DND-41 (cell line): ENCODE results near the gene TLN1.

ENCODE experiments used
- CTCF ChIP-seq: IDR thresholded peaks from 2 replicates; pipeline ENCODE4 v1.5.1; 2012; ENCODE audit warnings: borderline replicate concordance, low read length, moderate library complexity, mild to moderate bottlenecking; ENCODE audit not compliant: poor library complexity, severe bottlenecking; ENCODE audit errors: extremely low read depth
- EZH2 ChIP-seq: IDR thresholded peaks from 3 replicates; pipeline ENCODE4 v1.6.1; 2012; ENCODE audit warnings: borderline replicate concordance, low read depth, mild to moderate bottlenecking, moderate library complexity, low read length, inconsistent platforms; ENCODE audit not compliant: severe bottlenecking

- no peak for TF ChIP-seq CTCF
- TF ChIP-seq EZH2: no peak
Observed at GRCh38 chr9:35700942-35701341, 31.1 kb downstream of the TLN1 start.
